Spinal cord (tissue), 10 donors: Measurements from ENCODE around the gene NUCB1. TPM values are rescaled to one million over a fixed set of nuclear protein-coding genes. Genes with fewer than 3 reads are reported as not detected.
"Not testable (repeated sequence)": the region's sequence is repeated elsewhere in the genome, so short reads cannot be mapped to it uniquely, and the experiment has no call there.

ENCODE experiments used
- DNase-seq, 6 donors: peaks; one replicate each; pipeline versions ENCODE4 v3.0.0 to v3.0.0-alpha.2; 2013 to 2015; ENCODE audit warnings: low spot score in 6 of 6, low read depth in 4 of 6
- H3K27ac ChIP-seq: one replicate; pipeline ENCODE4 v1.5.1; 2013; ENCODE audit warnings: low read depth, low read length, control low read depth
- H3K27me3 ChIP-seq: one replicate; pipeline ENCODE4 v1.6.1; 2013; ENCODE audit warnings: low read length; ENCODE audit not compliant: control insufficient read depth, insufficient read depth
- H3K36me3 ChIP-seq: one replicate; pipeline ENCODE4 v1.6.1; 2013; ENCODE audit warnings: low read length; ENCODE audit not compliant: control insufficient read depth, insufficient read depth
- H3K4me1 ChIP-seq: one replicate; pipeline ENCODE4 v1.6.1; 2013; ENCODE audit warnings: low read length; ENCODE audit not compliant: control insufficient read depth, insufficient read depth
- H3K4me3 ChIP-seq: one replicate; pipeline ENCODE4 v1.5.1; 2013; ENCODE audit warnings: low read depth, low read length, control low read depth
- H3K9me3 ChIP-seq: one replicate; pipeline ENCODE4 v1.6.1; 2013; ENCODE audit warnings: low read length; ENCODE audit not compliant: control insufficient read depth, insufficient read depth
- WGBS: methylation state at CpG from one replicate; pipeline ENCODE4 v1.1.5; 2013; ENCODE audit warnings: missing lambda C conversion rate; ENCODE audit not compliant: insufficient coverage; 5-methylcytosine and 5-hydroxymethylcytosine counted together
- polyA plus RNA-seq, 2 donors: library from polyadenylated mRNA; unstranded; fragments of 120-200 nt; gene quantifications; one replicate each; pipeline ENCODE4 v1.2.1, GENCODE V29; 2013; ENCODE audit not compliant: insufficient read length in 2 of 2
- total RNA-seq, 2 donors: library from RNA; depleted of rRNA in 1 of 2; stranded (reverse); fragments of 120-200 nt in 1 of 2; fragments of >200 nt in 1 of 2; gene quantifications; one replicate each; pipeline versions ENCODE4 v1.2.3 to v1.2.4, GENCODE V29; 2013 to 2014
- donor health status: healthy.

The NUCB1 gene
- total and polyA plus RNA-seq, 4 donors = 94.4 to 213 (median 158) TPM

GRCh38 chr19:48902291-48902690 is 2.2 kb downstream of the NUCB1 start:
- DNase-seq, H3K4me3 ChIP-seq, H3K27ac ChIP-seq, H3K27me3 ChIP-seq, H3K9me3 ChIP-seq: not testable (repeated sequence)
- 96% methylated on average over 5 of the region's 7 CpGs for WGBS
- Histone ChIP-seq H3K36me3 (peaks cover 46% of the 10 kb centered on the region), H3K4me1 (peaks cover 23% of the 10 kb centered on the region)

GRCh38 chr19:48903788-48904187 is 3.7 kb downstream of the NUCB1 start:
- Histone ChIP-seq H3K36me3 (peaks cover 61% of the 10 kb centered on the region), H3K4me1 (peaks cover 23% of the 10 kb centered on the region)
- not testable (repeated sequence) for DNase-seq, H3K9me3 ChIP-seq, H3K27ac ChIP-seq, H3K4me3 ChIP-seq, H3K27me3 ChIP-seq

DNA sequence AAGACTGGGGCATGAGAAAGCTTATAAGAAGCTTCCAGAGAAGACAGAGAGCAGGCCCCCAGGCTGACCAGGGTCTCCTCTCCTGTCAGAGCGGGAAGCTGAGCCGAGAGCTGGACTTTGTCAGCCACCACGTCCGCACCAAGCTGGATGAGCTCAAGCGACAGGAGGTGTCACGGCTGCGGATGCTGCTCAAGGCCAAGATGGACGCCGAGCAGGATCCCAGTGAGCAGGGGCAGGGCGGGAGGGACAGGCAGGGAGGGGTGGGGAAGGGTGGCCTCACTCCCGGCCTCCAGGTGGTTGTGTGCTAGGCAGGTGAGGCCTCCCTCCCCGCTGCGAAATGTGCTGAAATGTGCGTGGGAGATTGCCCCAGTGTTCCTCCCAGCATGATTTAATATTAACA is 5.6 kb downstream of the NUCB1 start:
- Histone ChIP-seq H3K27ac (no peak overlapping the region), H3K27me3 (no peaks in the 10 kb centered on the region), H3K9me3 (no peaks in the 10 kb centered on the region), H3K4me3 (no peak overlapping the region), H3K36me3 (peaks cover 78% of the 10 kb centered on the region), H3K4me1 (peaks cover 12% of the 10 kb centered on the region)
- 98% methylated on average over 11 of the region's 14 CpGs for WGBS
- no peak for DNase-seq

DNA sequence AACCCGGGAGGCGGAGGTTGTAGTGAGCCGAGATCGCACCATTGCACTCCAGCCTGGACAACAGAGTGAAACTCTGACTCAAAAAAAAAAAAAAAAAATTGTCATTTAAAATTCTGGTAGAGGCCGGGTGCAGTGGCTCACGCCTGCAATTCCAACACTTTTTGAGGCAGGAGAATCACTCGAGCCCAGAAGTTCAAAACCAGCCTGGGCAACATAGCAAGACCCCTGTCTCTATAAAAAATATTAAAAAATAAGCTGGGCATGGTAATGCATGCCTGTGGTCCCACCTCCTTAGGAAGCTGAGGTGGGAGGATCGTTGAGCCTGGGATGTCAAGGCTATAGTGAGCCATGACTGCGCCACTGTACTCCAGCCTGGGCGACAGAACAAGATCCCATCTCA is 6.2 kb downstream of the NUCB1 start:
- no peaks in the 10 kb centered on the region for H3K9me3 ChIP-seq
- no peak overlapping the region for H3K4me3 ChIP-seq
- WGBS = 96% methylated on average over 4 of the region's 10 CpGs
- peaks cover 83% of the 10 kb centered on the region for H3K36me3 ChIP-seq
- H3K27ac ChIP-seq = no peak overlapping the region
- DNase-seq = no peak
- H3K4me1 ChIP-seq = peaks cover 6% of the 10 kb centered on the region
- H3K27me3 ChIP-seq = no peaks in the 10 kb centered on the region

GRCh38 chr19:48907671-48908070 is 7.6 kb downstream of the NUCB1 start:
- Histone ChIP-seq H3K4me1 (no peaks in the 10 kb centered on the region), H3K36me3 (peaks cover 86% of the 10 kb centered on the region), H3K4me3 (no peak overlapping the region), H3K27me3 (no peaks in the 10 kb centered on the region), H3K27ac (no peak overlapping the region), H3K9me3 (no peaks in the 10 kb centered on the region)
- DNase-seq = no peak
- 88% methylated on average over 12 of the region's 14 CpGs for WGBS

- 96% methylated on average over 7 of the region's 11 CpGs for WGBS
- not testable (repeated sequence) for H3K9me3 ChIP-seq, H3K27me3 ChIP-seq, H3K4me3 ChIP-seq, H3K4me1 ChIP-seq, H3K27ac ChIP-seq, DNase-seq
- peaks cover 93% of the 10 kb centered on the region for H3K36me3 ChIP-seq
Observed at GRCh38 chr19:48909424-48910077, 9.4 kb downstream of the NUCB1 start.

- no peak overlapping the region for H3K27ac ChIP-seq
- H3K4me3 ChIP-seq = no peak overlapping the region
- H3K27me3 ChIP-seq = no peaks in the 10 kb centered on the region
- WGBS = 100% methylated on average over 2 of the region's 2 CpGs
- no peaks in the 10 kb centered on the region for H3K9me3 ChIP-seq
- no peaks in the 10 kb centered on the region for H3K4me1 ChIP-seq
- no peak for DNase-seq
- peaks cover 92% of the 10 kb centered on the region for H3K36me3 ChIP-seq
Observed at GRCh38 chr19:48910803-48911202, 10.7 kb downstream of the NUCB1 start.

DNA sequence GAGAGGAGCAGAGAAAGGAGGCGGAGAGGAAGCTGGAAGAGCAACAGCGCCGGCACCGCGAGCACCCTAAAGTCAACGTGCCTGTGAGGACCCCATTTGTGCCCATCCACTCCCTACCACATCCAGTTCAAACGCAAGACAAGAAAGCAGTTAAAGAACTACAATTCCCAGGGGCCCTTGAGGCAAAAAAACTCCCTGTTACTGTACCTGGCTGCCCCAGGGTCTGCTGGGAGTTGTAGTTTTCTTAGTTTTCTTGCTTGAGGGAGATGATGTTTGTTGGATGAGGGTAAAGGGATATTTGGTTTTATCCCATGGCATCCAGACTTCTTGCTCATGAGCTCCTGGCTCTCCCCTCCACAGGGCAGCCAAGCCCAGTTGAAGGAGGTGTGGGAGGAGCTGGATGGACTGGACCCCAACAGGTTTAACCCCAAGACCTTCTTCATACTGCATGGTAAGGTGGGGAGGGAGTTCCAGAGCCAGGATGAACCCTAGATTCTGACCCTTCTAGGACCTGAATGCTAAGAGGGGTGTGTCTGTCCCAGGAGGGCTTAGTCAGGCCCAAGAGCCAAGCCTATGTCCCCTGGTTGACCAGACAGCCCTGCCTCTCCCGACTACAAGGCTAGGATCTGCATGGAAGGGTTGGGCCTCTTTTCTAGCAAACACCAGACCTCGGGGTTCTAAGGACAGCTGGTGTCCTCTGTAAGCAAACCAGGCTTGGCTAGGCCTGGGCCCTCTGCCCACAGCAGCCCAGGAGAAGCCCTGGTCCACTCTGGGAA is 13.2 kb downstream of the NUCB1 start:
- 91% methylated on average over 2 of the region's 9 CpGs for WGBS
- peak in 1 of 6 donors; percentile 49 for DNase-seq
- Histone ChIP-seq H3K4me3 (no peak overlapping the region), H3K9me3 (no peaks in the 10 kb centered on the region), H3K27me3 (no peaks in the 10 kb centered on the region), H3K36me3 (peaks cover 86% of the 10 kb centered on the region), H3K27ac (no peak overlapping the region), H3K4me1 (no peaks in the 10 kb centered on the region)

GRCh38 chr19:48914181-48914580 is 14.1 kb downstream of the NUCB1 start:
- no peaks in the 10 kb centered on the region for H3K27me3 ChIP-seq
- H3K4me1 ChIP-seq = no peaks in the 10 kb centered on the region
- no peak overlapping the region for H3K27ac ChIP-seq
- 96% methylated on average over 8 of the region's 8 CpGs for WGBS
- H3K9me3 ChIP-seq = no peaks in the 10 kb centered on the region
- DNase-seq = no peak
- peaks cover 88% of the 10 kb centered on the region for H3K36me3 ChIP-seq
- no peak overlapping the region for H3K4me3 ChIP-seq

- H3K36me3 ChIP-seq = peaks cover 87% of the 10 kb centered on the region
- WGBS = 67% methylated on average over 2 of the region's 8 CpGs
Observed at GRCh38 chr19:48915757-48916156, 15.6 kb downstream of the NUCB1 start.

More at GRCh38 chr19:48915757-48916156, 15.6 kb downstream of the NUCB1 start:
- H3K4me3 ChIP-seq = no peak overlapping the region
- DNase-seq = no peak
- H3K4me1 ChIP-seq = no peaks in the 10 kb centered on the region
- H3K27me3 ChIP-seq = no peaks in the 10 kb centered on the region
- H3K9me3 ChIP-seq = no peaks in the 10 kb centered on the region
- no peak overlapping the region for H3K27ac ChIP-seq
